Progenitor cell of endocrine pancreas (in vitro differentiated cells): Measurements from ENCODE around the gene RYR3. TPM values are rescaled to one million over a fixed set of nuclear protein-coding genes. Genes with fewer than 3 reads are reported as not detected.

Experiments used
- DNase-seq: peaks from one replicate; pipeline ENCODE4 v3.0.0; 2021; ENCODE audit warnings: low spot score; ENCODE audit not compliant: unreplicated experiment
- H3K27ac Mint-ChIP-seq: 2 replicates; pipeline ENCODE4 v1.8.0; 2021; ENCODE audit warnings: mild to moderate bottlenecking, moderate library complexity, mixed read lengths
- H3K27me3 Mint-ChIP-seq: 2 replicates; pipeline ENCODE4 v1.8.0; 2021; ENCODE audit warnings: mixed read lengths
- H3K36me3 Mint-ChIP-seq: 2 replicates; pipeline ENCODE4 v1.8.0; 2022; ENCODE audit warnings: mixed read lengths; ENCODE audit not compliant: insufficient read depth
- H3K4me1 Mint-ChIP-seq: 2 replicates; pipeline ENCODE4 v1.8.0; 2021; ENCODE audit warnings: low read depth, mixed read lengths
- H3K4me3 Mint-ChIP-seq: 2 replicates; pipeline ENCODE4 v1.8.0; 2021; ENCODE audit warnings: low read depth, mild to moderate bottlenecking, moderate library complexity, mixed read lengths
- H3K9me3 Mint-ChIP-seq: 2 replicates; pipeline ENCODE4 v1.8.0; 2021; ENCODE audit warnings: low read depth, mixed read lengths
- total RNA-seq: library from RNA; stranded (reverse); gene quantifications from 2 replicates; pipeline ENCODE4 v1.2.1, GENCODE V29; 2021
- TF ChIP-seq, protein P1 (sequence below): fragments of 200-600 bp; sonication (generic); IDR thresholded peaks from one replicate; pipeline ENCODE4 v1.5.0; 2021; ENCODE audit warnings: antibody characterized with exemption, mild to moderate bottlenecking; ENCODE audit not compliant: unreplicated experiment

The RYR3 gene
- total RNA-seq, 1 donor from 2014 or later = 0.07 TPM

DNA sequence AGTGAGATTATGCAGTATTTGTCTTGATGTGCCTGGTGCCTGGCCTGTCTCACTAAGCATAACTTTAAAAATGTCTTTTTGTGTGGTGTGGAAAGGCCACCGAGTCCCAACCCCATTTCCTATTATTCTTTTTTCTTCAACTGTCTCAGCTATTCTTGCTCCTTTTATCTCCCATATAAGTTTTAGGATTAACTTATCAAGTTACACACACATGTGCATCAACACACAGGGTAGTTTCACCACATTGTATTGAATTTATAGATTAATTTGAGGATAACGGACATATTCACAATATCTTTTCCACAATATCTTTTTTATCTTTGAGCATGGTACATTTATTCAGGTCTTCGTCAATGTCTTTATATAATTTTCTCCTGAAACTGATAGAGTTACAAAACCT is 127.6 kb downstream of the RYR3 start:
- TF ChIP-seq, protein P1, sequence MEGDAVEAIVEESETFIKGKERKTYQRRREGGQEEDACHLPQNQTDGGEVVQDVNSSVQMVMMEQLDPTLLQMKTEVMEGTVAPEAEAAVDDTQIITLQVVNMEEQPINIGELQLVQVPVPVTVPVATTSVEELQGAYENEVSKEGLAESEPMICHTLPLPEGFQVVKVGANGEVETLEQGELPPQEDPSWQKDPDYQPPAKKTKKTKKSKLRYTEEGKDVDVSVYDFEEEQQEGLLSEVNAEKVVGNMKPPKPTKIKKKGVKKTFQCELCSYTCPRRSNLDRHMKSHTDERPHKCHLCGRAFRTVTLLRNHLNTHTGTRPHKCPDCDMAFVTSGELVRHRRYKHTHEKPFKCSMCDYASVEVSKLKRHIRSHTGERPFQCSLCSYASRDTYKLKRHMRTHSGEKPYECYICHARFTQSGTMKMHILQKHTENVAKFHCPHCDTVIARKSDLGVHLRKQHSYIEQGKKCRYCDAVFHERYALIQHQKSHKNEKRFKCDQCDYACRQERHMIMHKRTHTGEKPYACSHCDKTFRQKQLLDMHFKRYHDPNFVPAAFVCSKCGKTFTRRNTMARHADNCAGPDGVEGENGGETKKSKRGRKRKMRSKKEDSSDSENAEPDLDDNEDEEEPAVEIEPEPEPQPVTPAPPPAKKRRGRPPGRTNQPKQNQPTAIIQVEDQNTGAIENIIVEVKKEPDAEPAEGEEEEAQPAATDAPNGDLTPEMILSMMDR = no peak
- H3K36me3 Mint-ChIP-seq = no peaks in the 10 kb centered on the region
- DNase-seq = no peak
- H3K27me3 Mint-ChIP-seq = no peaks in the 10 kb centered on the region
- no peaks in the 10 kb centered on the region for H3K4me1 Mint-ChIP-seq
- H3K9me3 Mint-ChIP-seq = no peaks in the 10 kb centered on the region
- no peak overlapping the region for H3K27ac Mint-ChIP-seq
- H3K4me3 Mint-ChIP-seq = no peak overlapping the region

- no peak for DNase-seq
- no peaks in the 10 kb centered on the region for H3K9me3 Mint-ChIP-seq
- H3K36me3 Mint-ChIP-seq = no peaks in the 10 kb centered on the region
- no peaks in the 10 kb centered on the region for H3K4me1 Mint-ChIP-seq
- TF ChIP-seq, protein P1 = no peak
- no peak overlapping the region for H3K27ac Mint-ChIP-seq
- no peak overlapping the region for H3K4me3 Mint-ChIP-seq
- H3K27me3 Mint-ChIP-seq = no peaks in the 10 kb centered on the region
Measured at GRCh38 chr15:33440900-33441299, 130.1 kb downstream of the RYR3 start.

GRCh38 chr15:33442449-33442848 is 131.7 kb downstream of the RYR3 start:
- no peak for DNase-seq
- Mint-ChIP-seq H3K4me1 (no peaks in the 10 kb centered on the region), H3K4me3 (no peak overlapping the region), H3K27me3 (no peaks in the 10 kb centered on the region), H3K36me3 (no peaks in the 10 kb centered on the region), H3K27ac (no peak overlapping the region), H3K9me3 (no peaks in the 10 kb centered on the region)
- TF ChIP-seq, protein P1 = no peak

DNA sequence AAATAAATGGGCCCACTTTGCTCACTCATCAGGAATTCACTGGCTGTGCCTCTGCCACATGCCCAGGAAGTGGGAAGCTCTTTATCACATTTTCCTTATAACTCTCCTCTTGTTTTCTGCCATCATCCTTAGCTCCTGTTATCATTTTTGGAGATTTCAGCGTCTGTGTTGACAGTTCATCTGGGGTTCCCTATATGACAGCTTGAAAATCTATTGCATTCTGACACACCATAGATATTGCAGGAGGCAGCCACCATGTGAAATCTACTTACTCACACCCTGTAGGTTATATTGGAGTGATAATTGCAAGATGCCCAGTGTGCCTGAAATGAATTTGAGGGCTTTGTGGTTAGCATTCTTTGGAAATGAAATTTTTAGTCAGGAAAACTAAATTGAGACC is 132.9 kb downstream of the RYR3 start:
- DNase-seq = no peak
- H3K4me3 Mint-ChIP-seq = no peak overlapping the region
- no peak overlapping the region for H3K27ac Mint-ChIP-seq
- no peaks in the 10 kb centered on the region for H3K27me3 Mint-ChIP-seq
- no peaks in the 10 kb centered on the region for H3K36me3 Mint-ChIP-seq
- H3K9me3 Mint-ChIP-seq = no peaks in the 10 kb centered on the region
- H3K4me1 Mint-ChIP-seq = peaks cover 6% of the 10 kb centered on the region
- TF ChIP-seq, protein P1 = no peak

DNA sequence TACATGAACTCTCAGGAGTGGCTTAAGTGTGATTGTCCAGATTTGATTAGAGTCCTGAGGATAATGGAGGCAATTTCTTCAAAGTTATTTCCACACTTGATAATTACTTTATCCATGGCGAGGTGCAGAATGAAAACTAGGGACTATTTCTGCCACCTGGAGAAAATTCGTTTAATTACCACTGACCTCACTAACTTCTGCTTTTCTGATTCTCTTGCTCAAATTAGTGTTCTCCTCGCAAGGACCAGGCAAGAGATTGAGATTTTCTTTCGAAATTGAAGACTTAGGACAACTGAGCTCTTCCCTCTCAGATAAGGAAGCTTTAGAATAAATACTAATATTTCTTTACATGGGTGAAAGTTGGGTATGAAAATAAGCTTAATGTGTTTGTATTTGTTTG is 135.2 kb downstream of the RYR3 start:
- no peak overlapping the region for H3K27ac Mint-ChIP-seq

More for the DNA sequence above, 135.2 kb downstream of the RYR3 start:
- Mint-ChIP-seq H3K4me1 (peaks cover 9% of the 10 kb centered on the region), H3K36me3 (no peaks in the 10 kb centered on the region), H3K27me3 (no peaks in the 10 kb centered on the region), H3K4me3 (no peak overlapping the region), H3K9me3 (no peaks in the 10 kb centered on the region)
- no peak for DNase-seq
- TF ChIP-seq, protein P1 = no peak
